Activated T-cell treated with anti-CD3 and anti-CD28 coated beads for 1 hour (primary cell): ENCODE results near the gene GRIN2D.

Experiments used
- DNase-seq: peaks from one replicate; pipeline ENCODE4 v3.0.0-alpha.2; 2020; ENCODE audit warnings: low read depth

The GRIN2D gene

DNA sequence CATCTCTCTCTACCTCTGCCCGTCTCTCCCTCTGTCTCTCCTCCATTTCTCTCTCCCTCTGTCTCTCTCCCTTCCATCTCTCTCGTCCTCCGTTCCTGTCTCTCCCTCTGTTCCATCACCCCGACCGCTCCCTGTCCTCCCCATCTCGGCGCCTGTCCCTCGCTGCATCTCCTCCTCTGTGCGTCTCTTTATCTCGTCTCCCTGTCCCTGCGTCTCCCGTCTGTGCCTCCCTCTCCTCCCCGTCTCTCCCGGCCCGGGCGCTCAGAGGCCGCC is 4.6 kb downstream of the GRIN2D start:
- DNase-seq = no peak

DNA sequence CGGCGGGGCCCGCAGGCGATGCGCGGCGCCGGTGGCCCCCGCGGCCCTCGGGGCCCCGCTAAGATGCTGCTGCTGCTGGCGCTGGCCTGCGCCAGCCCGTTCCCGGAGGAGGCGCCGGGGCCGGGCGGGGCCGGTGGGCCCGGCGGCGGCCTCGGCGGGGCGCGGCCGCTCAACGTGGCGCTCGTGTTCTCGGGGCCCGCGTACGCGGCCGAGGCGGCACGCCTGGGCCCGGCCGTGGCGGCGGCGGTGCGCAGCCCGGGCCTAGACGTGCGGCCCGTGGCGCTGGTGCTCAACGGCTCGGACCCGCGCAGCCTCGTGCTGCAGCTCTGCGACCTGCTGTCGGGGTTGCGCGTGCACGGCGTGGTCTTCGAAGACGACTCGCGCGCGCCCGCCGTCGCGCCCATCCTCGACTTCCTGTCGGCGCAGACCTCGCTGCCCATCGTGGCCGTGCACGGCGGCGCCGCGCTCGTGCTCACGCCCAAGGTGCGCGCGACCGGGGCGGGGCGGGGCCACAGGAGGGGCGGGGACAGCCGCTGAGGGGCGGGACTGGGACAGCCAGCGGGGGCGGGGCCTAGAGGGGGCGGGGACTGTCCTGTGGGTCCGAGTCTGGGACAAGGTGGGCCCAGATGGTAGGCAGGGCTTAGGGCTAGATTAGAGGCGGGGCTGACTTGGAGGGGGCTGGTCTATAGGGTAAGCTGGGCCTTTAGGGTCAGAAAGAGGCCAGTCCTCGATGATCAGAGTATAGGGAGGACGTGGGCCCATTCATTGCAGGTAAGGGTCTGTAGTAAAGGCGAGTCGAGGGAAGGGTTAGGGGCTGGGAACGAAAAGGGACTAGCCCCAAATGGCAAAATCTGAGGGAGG is 5.1 kb downstream of the GRIN2D start:
- DNase-seq = peak; percentile 73

DNA sequence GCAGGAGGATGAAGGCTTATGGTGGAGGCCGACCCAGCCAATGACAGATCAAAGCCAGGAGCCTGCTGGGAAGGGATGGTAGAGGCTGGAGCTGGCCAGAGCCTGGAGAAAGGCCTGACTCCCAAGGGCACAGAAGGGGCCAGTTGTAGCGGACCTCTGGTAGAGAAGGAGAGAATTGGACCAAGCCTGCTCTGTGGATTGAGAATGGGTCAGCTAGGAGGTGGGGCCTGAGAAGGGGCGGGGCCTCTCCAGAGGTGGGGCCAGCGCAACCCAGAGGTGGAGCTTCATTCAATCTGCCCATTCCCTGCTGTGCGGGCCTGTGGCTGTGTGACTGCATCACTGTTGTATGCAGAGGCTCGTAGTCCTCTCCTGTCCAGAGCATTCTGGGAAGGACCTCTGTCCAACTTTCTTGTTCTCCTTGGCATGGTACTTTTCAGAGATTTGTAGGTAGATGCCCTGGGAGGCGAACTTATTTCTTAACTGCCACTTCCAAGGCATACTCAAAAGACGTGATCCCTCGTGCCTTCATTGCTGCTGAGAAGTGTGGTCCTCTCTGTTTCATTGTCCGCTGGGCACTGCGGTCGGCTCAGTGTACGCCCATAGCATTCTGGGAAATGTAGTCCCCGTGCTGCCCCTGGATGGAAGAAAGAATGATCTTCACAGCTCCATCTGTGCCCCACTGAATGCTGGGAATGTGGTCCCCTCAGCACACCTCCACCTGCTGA is 6.7 kb downstream of the GRIN2D start:
- DNase-seq = no peak

DNA sequence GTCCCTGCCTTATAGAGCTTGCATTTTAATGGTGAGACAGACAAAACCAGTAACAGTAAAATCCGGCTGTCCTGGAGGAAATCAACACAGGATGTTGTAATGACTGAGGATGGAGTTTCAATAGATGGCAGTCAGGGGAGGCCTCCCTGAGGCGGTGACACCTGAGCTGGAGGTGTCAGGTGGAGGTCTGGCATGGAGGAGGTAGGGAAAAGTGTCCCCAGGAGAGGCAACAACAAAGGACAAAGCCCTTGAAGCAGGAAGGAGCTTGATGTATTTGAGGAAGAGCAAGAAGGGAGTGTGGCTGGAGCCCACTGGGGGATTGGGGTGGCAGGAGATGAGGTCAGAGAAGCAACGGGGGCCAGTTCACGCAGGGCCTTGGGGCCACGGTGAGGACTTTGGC is 7.8 kb downstream of the GRIN2D start:
- no peak for DNase-seq

DNA sequence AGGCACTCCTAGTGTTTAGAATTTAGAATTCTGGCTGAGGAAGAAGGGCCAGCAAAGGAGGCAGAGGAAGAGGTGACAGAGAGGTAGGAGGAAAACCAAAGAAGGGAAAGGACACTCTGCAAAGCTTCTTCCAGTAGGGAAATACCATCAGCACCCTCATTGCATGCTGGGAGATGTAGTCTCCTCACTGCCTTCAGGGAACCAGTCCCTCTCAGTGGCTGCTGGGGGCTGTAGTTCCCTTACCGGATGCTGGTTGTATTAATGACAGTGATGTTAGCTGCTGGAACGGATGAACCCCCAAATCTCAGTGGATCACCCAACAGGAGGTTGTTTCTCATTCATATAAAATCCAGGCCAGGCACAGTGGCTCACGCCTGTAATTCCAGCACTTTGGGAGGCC is 10.1 kb downstream of the GRIN2D start:
- no peak for DNase-seq

DNA sequence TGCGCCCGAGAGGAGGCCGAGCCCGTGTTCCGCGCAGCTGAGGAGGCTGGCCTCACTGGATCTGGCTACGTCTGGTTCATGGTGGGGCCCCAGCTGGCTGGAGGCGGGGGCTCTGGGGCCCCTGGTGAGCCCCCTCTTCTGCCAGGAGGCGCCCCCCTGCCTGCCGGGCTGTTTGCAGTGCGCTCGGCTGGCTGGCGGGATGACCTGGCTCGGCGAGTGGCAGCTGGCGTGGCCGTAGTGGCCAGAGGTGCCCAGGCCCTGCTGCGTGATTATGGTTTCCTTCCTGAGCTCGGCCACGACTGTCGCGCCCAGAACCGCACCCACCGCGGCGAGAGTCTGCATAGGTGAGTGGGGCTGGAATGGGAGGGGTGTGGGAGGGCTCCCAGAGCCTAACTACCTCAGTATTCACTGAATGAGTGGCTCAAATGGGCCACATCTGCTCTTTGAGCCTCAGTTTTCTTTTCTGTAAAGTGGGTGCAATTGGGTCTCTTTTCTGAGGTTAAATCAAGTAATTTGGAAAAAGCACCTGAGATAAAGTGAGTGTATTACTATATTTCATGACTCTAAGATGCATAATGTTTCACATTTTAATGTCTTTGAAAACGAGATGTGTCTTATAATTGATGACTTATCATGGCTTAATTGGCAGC is 11.7 kb downstream of the GRIN2D start:
- DNase-seq = no peak

DNA sequence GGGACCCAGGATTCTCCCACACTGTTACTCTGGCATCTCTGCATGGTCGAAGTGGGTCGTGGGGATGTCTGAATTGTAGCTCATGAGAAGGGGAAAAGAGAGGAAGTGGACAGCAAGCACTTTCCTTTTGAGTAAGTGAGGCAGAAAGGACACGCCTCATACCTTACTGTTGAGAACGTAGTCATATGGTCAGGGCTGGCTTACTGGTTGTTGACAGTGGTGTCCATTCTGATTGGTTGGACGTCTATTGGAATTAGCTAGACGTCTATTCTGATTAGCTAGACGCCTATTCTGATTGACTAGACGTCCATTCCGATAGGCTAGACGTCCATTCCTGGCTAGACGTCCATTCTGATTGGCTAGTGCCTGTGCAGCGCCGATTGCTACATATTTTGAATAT is 12.4 kb downstream of the GRIN2D start:
- DNase-seq = no peak

DNA sequence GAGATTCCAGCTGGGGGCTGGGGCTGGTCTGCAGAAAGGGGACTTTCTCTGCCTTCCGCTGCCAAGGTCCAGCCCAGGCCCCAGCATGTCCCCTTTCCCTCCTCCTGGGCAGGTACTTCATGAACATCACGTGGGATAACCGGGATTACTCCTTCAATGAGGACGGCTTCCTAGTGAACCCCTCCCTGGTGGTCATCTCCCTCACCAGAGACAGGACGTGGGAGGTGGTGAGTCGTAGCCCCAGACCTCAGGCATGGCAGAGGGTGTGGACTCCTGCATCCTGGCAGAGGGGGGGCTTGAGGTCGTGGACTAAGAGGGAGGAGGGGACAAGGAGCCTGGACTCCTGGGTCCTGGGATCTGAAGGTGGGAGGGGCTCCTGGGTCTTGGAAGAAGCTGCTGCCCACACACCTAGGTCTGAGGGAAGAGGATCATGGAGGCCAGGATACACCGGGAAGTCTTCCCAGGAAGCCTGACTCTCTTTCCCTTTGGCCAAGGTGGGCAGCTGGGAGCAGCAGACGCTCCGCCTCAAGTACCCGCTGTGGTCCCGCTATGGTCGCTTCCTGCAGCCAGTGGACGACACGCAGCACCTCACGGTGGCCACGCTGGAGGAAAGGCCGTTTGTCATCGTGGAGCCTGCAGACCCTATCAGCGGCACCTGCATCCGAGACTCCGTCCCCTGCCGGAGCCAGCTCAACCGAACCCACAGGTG is 20.6 kb downstream of the GRIN2D start:
- DNase-seq = no peak

DNA sequence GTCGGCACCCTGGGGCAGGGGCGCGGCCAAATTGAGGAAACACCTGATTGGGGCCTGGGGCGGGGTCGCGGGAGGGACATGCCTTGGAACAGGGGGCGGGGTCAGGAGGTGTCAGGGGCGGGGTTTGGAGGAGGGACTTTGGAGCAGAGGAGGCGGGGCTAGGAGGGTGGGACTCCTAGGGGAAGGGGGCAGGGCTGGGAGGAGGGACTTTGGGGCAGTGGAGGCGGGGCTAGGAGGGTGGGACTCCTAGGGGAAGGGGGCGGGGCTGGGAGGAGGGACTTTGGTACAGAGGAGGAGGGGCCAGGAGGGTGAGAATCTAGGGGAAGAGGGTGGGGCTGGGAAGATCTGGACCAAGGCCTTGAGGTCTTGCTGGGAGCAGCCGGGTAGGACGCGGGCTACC is 21.9 kb downstream of the GRIN2D start:
- DNase-seq = peak; percentile 59

DNA sequence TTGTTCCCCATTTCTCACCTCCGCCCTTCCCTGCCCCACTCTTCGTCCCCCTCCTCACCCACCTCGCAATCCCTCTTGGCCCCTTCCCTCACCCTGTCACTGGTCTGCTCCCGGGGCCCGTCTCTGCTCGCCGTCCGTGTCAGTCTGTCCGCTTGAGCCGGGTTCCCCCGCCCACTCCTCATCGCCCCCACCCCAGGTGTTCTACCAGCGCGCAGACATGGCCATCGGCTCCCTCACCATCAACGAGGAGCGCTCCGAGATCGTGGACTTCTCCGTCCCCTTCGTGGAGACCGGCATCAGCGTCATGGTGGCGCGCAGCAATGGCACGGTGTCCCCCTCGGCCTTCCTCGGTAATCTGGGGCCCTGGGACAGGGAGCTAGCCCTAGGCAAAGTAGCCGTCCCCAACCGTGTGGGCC is 22.3 kb downstream of the GRIN2D start:
- no peak for DNase-seq

DNA sequence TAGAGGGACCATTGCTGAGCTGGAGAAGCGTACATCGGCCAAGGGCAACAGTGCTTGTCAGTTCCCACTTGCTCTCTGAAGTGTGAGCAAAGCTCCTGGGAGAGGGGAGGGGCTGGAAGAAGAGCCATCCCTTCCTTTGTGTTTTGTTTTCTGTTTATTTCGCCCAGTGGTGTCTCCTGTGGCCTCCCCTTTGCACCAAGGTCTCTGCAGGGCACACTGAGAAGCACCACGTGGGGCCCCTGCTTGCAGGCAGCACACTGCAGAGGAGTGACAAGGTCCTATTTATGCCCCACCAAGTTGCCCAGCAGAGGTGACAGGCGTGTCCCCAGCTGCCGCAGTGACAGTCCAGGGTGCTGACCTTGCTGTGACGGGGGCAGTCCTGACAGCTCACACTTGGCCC is 24.0 kb downstream of the GRIN2D start:
- no peak for DNase-seq

DNA sequence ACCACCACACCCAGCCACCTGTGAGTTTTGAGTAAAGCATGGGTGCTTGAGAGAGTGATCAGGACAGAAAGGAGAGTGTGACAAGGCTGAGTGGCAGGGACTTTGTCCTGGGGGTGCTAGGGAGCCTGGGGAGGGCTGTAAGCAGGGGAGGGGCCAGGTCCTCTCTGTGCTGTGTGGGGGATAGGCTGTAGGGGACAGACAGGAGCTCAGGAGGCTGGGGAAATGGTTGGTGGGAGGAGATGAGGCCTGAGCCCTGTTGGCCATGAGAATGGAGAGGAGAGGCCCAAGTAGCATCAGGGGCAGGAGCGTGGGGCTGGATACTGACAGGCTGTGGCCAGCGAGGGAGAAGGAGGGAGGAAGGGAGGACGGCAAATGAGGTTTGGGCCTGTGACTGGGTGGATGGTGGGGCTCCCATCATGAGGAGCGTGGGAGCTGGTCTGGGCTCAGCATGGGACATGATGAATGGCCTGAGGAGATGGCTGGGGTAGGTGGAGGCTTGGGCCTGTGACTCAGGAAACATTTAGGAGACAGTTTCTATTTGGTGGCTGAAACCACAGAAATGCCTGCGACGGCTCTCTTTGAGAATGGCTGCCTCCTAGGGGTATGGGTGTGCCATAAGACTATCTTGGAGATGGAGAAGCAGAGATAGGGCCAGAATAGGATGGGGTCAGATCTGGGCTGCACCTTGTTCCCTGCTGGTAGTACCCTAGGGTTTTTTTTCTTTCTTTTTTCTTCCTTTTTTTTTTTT is 25.0 kb downstream of the GRIN2D start:
- DNase-seq = no peak

DNA sequence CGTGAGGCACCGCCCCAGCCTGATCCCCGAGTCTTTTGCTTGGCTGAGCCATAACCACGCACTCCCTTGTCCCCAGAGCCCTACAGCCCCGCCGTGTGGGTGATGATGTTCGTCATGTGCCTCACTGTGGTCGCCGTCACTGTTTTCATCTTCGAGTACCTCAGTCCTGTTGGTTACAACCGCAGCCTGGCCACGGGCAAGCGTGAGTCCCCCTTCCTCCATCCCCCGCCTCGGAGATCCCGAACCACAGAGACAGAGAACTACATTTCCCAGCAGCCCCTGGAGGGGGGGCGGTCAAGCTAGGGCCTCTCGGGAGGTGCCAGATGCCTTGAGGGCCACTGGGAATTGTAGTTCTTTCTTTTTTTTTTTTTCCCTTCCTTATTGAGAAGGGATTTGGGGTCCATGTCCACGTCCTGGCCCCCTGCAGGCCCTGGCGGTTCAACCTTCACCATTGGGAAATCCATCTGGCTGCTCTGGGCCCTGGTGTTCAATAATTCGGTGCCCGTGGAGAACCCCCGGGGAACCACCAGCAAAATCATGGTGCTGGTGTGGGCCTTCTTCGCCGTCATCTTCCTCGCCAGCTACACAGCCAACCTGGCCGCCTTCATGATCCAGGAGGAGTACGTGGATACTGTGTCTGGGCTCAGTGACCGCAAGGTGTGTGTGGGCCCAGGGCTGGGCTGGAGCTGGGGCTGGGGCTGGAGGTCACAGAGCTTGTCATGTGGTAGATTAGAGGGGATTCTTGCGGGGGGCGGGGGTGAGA is 25.9 kb downstream of the GRIN2D start:
- DNase-seq = peak; percentile 40

DNA sequence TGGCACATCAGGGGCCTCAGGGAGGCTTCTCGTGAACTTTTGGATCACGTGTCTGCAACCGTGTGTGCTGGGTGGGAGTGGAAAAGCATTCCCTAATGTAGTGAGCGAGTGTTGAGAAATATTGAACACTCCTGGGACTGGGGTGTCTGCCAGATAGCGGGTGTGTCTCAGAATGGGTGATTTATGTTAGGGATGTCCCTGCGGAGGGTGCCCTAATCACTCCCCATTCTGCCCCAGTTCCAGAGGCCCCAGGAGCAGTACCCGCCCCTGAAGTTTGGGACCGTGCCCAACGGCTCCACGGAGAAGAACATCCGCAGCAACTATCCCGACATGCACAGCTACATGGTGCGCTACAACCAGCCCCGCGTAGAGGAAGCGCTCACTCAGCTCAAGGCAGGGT is 28.1 kb downstream of the GRIN2D start:
- DNase-seq = no peak

DNA sequence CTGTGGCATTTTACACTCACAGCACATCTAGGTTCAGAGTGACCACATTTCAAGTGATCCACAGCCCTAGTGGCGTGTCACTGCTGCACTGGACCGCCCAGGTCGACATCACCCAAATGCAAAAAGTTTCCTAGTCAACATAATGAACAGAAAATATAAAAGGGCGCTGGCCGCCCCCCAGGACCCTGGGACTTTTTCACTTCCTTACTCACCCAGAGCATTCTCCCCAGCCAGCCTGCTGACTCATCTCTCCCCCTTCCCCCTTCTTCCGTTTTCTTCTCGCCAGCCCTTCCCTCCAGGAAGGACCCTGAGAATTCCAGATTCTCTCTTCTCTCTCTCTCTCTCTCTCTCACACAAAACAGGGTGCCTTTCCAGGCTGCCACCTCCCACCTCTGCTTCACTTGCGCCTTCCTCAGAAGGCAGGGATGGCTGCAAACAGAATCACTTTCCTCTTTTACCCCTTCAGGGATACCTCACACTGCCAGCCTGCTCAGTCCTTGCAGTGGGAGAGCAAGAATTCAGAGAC is 31.3 kb downstream of the GRIN2D start:
- DNase-seq = no peak

DNA sequence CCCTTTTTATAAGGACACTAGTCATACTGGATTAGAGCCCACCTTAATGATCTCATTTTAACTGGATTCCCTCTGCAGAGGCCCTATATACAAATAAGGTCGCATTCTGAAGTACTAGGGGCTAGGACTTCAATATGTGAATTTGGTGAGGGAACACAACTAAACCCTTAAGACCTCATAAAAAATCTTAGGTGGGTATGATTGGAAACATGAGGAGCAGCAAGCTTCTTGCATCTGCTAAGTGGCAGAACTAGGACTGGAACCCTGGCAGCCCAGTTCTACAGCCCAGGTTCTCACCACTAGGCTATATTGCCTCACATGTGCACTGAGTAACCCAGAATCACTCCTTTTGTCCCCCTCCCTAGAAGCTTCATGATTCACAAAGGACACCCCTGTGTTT is 35.2 kb downstream of the GRIN2D start:
- DNase-seq = no peak

DNA sequence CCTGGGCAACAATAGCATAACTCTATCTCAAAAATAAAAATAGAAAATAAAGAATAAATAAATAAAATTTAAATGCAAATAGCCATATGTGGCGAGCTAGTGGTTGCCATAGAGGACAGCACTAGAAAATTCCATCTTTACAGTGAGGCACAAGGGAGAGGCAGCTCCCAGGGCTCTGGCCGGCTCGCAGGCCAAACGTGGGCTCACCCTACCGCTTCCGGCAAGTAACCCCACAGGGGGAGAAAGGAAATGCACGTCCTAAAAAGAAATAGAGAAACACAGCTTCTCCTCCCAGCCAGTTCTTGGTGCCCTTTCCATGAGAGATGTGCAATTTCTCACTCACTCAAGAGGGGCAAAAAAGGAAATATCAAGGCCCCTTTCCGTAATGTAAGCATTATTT is 39.9 kb downstream of the GRIN2D start:
- no peak for DNase-seq

DNA sequence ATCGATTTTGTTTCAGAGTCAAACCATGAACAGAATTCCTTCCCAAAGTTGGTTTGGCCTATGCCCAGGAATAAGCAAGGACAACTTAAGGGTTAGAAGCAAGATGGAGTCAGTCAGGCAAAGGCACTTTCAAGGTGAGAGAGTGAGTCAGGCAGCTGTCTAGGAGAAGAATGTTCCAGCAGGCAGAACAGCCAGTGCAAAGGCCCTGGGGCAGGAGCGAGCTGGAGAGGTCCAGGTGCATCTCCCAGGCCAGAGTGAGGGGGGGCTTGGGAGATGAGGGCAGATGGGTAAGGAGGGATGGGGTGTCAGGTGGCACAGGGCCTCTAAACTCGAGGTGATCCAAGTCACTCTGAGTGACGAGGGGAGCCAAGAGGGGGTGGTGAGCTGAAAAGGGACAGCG is 43.1 kb downstream of the GRIN2D start:
- no peak for DNase-seq

DNA sequence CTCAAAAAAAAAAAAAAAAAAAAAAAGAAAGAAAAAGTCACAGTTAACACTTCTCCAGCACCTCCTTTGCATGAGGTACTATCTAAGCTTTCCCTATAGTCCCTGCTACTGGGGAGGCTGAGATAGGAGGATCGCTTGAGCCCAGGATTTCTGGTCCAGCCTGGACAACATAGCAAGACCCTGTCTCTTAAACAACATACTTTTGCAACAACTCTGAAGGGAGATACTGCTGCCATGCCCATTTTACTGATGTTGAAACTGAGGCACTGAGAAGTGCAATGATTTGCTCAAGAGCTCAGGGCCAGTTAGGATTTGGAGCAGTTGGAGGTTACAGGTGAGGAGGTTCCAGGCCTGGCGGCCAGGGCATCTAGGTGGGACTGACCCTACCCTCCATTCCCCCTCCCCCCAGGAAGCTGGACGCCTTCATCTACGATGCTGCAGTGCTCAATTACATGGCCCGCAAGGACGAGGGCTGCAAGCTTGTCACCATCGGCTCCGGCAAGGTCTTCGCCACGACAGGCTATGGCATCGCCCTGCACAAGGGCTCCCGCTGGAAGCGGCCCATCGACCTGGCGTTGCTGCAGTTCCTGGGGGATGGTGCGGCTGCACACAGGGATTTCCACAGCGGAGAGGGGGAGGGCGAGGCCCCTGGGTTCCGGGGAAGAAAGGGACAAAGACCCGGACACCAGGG is 48.0 kb downstream of the GRIN2D start:
- no peak for DNase-seq
